AG04450 (cell line): ENCODE data around the gene KRT17. TPM values are rescaled to one million over a fixed set of nuclear protein-coding genes. Genes with fewer than 3 reads are reported as not detected.
"Not testable (repeated sequence)": the region's sequence is repeated elsewhere in the genome, so short reads cannot be mapped to it uniquely, and the experiment has no call there.

Experiments
- CTCF ChIA-PET: fragments of 300-600, 350-600 bp; formaldehyde crosslinking; extraction: SDS; loops from one replicate; lab custom pipeline; 2022; ENCODE audit warnings: antibody characterized with exemption, inconsistent platforms; lab: Charles Lee
- POLR2A ChIA-PET: fragments of 350-600 bp; formaldehyde crosslinking; extraction: SDS; loops from one replicate; lab custom pipeline; 2021; ENCODE audit warnings: antibody characterized with exemption, inconsistent platforms; lab: Yijun Ruan, JAX
- DNase-seq: peaks from one replicate; pipeline ENCODE4 v3.0.0-alpha.2; 2011; ENCODE audit warnings: low read depth, low spot score
- H3K27ac ChIP-seq: one replicate; pipeline ENCODE4 v1.5.1; 2012; ENCODE audit warnings: low read depth, low read length, control low read depth
- H3K27me3 ChIP-seq: one replicate; pipeline ENCODE4 v1.6.0; 2012; ENCODE audit warnings: low read length; ENCODE audit not compliant: control insufficient read depth, insufficient read depth
- H3K4me3 ChIP-seq: 2 replicates; pipeline ENCODE4 v1.5.1; 2011; ENCODE audit warnings: mild to moderate bottlenecking, low read depth, low read length, control low read depth
- H3K9me3 ChIP-seq: 2 replicates; pipeline ENCODE4 v1.5.1; 2012; ENCODE audit warnings: low read length; ENCODE audit not compliant: control insufficient read depth, insufficient read depth
- polyA plus RNA-seq: library from polyadenylated mRNA; depleted of rRNA; stranded (reverse); fragments of >200 nt; gene quantifications from 2 replicates; pipeline ENCODE4 v1.2.3, GENCODE V29; 2011
- TF ChIP-seq, protein P1 (sequence below): IDR thresholded peaks from 2 replicates; pipeline ENCODE4 v1.5.1; 2011; ENCODE audit warnings: low read depth, low read length, control low read depth, inconsistent platforms

Gene KRT17
- polyA plus RNA-seq, 1 experiment, result 2.8 TPM

DNA sequence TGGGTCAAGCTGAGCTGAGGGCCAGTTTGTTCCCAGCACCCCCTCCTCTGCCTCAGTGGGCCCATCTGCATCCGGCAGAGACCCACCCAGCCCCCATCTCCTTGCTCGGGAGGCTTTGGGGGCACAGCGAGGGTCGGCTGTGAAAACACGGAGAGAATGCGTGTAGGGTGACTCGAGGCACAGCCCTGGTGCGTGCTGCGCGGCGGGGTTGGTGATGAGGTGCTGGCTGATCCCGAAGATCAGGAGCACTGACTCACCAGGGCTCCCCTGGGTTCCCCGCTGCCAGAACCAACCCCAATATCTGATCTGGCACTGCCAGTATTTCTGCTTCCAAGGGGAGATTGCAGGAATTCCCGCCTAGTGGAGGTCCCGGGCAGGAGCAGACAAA is 7.5 kb upstream of the KRT17 start:
- TF ChIP-seq, protein P1, sequence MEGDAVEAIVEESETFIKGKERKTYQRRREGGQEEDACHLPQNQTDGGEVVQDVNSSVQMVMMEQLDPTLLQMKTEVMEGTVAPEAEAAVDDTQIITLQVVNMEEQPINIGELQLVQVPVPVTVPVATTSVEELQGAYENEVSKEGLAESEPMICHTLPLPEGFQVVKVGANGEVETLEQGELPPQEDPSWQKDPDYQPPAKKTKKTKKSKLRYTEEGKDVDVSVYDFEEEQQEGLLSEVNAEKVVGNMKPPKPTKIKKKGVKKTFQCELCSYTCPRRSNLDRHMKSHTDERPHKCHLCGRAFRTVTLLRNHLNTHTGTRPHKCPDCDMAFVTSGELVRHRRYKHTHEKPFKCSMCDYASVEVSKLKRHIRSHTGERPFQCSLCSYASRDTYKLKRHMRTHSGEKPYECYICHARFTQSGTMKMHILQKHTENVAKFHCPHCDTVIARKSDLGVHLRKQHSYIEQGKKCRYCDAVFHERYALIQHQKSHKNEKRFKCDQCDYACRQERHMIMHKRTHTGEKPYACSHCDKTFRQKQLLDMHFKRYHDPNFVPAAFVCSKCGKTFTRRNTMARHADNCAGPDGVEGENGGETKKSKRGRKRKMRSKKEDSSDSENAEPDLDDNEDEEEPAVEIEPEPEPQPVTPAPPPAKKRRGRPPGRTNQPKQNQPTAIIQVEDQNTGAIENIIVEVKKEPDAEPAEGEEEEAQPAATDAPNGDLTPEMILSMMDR, result no peak
- no peaks in the 10 kb centered on the region; the same call in 1 of the 2 replicates for H3K9me3 ChIP-seq
- no peak for DNase-seq
- POLR2A ChIA-PET, result no interaction called here
- H3K4me3 ChIP-seq, result no peak overlapping the region
- CTCF ChIA-PET, result interaction anchor here (1.4 kb wide), 1 partner anchor 17 kb away, joined by 11 read pairs; no protein-coding TSS in a partner anchor
- H3K27ac ChIP-seq, result no peak overlapping the region
- peaks cover 9% of the 10 kb centered on the region for H3K27me3 ChIP-seq

DNA sequence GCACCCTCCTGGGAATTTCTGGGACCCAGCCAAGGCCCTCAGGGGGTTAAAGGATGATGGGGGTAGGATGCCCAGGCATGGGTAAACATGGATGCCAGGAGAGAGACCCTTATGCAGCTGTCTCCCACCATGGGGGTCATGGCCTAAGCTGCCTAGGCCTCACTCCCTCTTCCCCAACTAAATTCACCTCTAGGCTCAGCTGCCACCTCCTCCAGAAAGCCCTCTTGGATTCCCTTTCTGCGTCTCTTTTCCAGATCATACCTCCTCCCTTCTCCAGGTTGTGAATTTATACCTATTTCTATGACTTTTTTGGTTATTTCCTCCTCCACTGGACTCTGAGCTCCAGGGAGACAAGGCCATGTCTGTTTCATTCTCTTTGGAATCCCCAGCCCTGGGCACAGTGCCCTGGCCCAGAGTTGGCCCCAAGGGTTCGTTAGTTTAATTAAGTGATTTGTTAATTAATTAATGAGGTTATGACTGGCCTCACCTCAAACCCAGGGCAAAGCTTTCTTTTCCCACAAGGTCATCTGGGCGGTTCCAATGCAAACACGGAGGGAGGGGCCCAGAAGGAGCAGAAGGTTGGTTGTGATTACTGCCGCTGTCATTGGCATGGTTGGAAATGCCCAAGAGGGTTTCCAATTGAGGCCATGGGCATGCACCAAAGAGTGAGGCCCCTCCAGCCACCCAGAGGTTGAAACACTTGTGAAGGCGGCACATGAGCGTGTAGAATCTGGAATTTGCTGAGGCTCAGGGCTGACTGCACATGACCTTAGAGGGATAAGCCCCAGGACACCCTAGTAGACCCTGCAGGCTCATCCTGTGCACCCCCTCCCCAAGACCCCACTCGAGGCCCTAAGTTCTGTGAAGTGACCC is 6.9 kb upstream of the KRT17 start:
- no peak for DNase-seq
- Histone ChIP-seq H3K4me3 (no peak overlapping the region), H3K27ac (no peak overlapping the region), H3K9me3 (no peaks in the 10 kb centered on the region), H3K27me3 (peaks cover 9% of the 10 kb centered on the region)
- ChIA-PET POLR2A (no interaction called here), CTCF (interaction anchor here (1.4 kb wide), 1 partner anchor 17 kb away, joined by 11 read pairs; no protein-coding TSS in a partner anchor)
- TF ChIP-seq, protein P1, result no peak

GRCh38 chr17:41629826-41630670 is 5.7 kb upstream of the KRT17 start:
- CTCF ChIA-PET, result interaction anchor here (1.3 kb wide), 1 partner anchor 18 kb away, joined by 4 read pairs; no protein-coding TSS in a partner anchor
- no peak for DNase-seq
- peaks cover 9% of the 10 kb centered on the region for H3K27me3 ChIP-seq
- no peak overlapping the region for H3K27ac ChIP-seq
- no peaks in the 10 kb centered on the region for H3K9me3 ChIP-seq
- TF ChIP-seq, protein P1, result no peak
- POLR2A ChIA-PET, result no interaction called here
- no peak overlapping the region for H3K4me3 ChIP-seq

GRCh38 chr17:41629316-41629715 is 4.9 kb upstream of the KRT17 start:
- Histone ChIP-seq H3K27me3 (peaks cover 9% of the 10 kb centered on the region), H3K27ac (no peak overlapping the region), H3K4me3 (no peak overlapping the region), H3K9me3 (no peaks in the 10 kb centered on the region)
- no peak for DNase-seq
- CTCF ChIA-PET, result interaction anchor here (1.3 kb wide), 1 partner anchor 18 kb away, joined by 4 read pairs; no protein-coding TSS in a partner anchor
- POLR2A ChIA-PET, result no interaction called here
- TF ChIP-seq, protein P1, result no peak

DNA sequence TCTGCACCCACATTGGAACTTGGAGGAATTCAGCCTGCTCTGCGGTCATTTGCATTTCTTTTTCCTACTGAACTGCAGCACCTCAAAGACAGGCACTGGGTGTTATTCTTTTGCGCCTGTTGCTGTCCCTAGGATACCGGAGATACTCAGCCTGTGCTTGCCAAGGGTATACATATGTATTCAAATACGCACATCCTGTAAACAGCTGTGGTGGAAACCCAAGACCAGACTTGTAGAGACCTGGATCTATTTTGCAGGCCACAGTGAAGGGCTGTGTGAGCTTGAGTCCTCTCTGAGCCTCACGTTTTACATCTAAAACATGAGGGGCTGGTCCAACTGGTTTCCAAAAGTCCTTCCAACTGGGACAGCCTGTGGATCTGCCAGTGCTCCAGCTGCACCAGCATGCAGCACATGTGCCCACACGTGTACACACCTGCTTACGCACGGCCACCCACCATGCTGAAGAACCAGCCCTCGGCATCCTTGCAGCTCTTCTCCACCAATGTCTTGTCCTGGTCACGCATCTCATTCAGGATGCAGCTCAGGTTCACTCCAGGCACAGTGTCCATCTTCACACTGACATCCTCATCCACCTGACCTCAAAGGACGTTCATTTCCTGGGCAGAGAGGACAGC is 4.4 kb upstream of the KRT17 start:
- DNase-seq, H3K27ac ChIP-seq, H3K4me3 ChIP-seq, H3K27me3 ChIP-seq, CTCF ChIA-PET, H3K9me3 ChIP-seq, POLR2A ChIA-PET: not testable (repeated sequence)

DNA sequence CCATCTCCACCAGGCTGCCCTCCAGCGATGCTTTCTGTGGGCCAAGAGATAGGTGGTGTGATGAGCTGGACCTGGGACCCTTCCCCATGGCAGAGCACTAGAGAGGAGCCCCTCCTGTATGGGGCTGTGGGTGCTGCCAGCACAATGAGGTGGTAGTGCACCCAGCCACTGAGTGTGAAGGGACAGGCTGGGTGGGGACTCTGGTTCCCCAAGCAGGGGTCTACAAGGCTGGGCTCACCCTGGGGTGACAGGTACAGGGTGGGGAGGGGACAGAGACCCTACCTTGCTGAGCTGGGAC is 3.6 kb upstream of the KRT17 start:
- H3K9me3 ChIP-seq, CTCF ChIA-PET, H3K4me3 ChIP-seq, H3K27me3 ChIP-seq, H3K27ac ChIP-seq, DNase-seq, POLR2A ChIA-PET: not testable (repeated sequence)
